GM19328 (cell line): ENCODE measurements around the gene TTLL11.
A peak's percentile ranks its signal among the peaks of the same experiment; 100 is the strongest.

Experiments used
- ATAC-seq: cut with Tn5 transposase; IDR thresholded peaks from one replicate; pipeline ENCODE4 v1.9.1; 2021; ENCODE audit warnings: mild to moderate bottlenecking, moderate library complexity; ENCODE audit not compliant: unreplicated experiment

Gene TTLL11

GRCh38 chr9:121860744-121861143 is 232.4 kb downstream of the TTLL11 start:
- ATAC-seq, result no peak

- ATAC-seq, result no peak
These were observed 232.9 kb downstream of the TTLL11 start for GRCh38 chr9:121860213-121860612.

- ATAC-seq, result no peak
These were observed 233.5 kb downstream of the TTLL11 start for GRCh38 chr9:121859646-121860045.

GRCh38 chr9:121858788-121859187 is 234.3 kb downstream of the TTLL11 start:
- ATAC-seq, result no peak

GRCh38 chr9:121857928-121858327 is 235.2 kb downstream of the TTLL11 start:
- no peak for ATAC-seq

- no peak for ATAC-seq
These were observed 237.6 kb downstream of the TTLL11 start for GRCh38 chr9:121855476-121855875.

GRCh38 chr9:121853617-121854395 is 239.3 kb downstream of the TTLL11 start:
- no peak for ATAC-seq

- no peak for ATAC-seq
These were observed 240.2 kb downstream of the TTLL11 start for GRCh38 chr9:121852651-121853616.

GRCh38 chr9:121852241-121852640 is 240.9 kb downstream of the TTLL11 start:
- ATAC-seq, result no peak

- no peak for ATAC-seq
These were observed 241.4 kb downstream of the TTLL11 start for GRCh38 chr9:121851641-121852091.

- no peak for ATAC-seq
These were observed 242.7 kb downstream of the TTLL11 start for GRCh38 chr9:121850366-121850765.

- no peak for ATAC-seq
These were observed 243.6 kb downstream of the TTLL11 start for GRCh38 chr9:121849554-121849953.

- no peak for ATAC-seq
These were observed 248.5 kb downstream of the TTLL11 start for GRCh38 chr9:121844562-121844961.

- no peak for ATAC-seq
These were observed 249.0 kb downstream of the TTLL11 start for GRCh38 chr9:121844098-121844497.

GRCh38 chr9:121842612-121842978 is 250.5 kb downstream of the TTLL11 start:
- ATAC-seq, result no peak

- ATAC-seq, result no peak
These were observed 251.1 kb downstream of the TTLL11 start for GRCh38 chr9:121841771-121842611.

GRCh38 chr9:121840838-121841760 is 252.0 kb downstream of the TTLL11 start:
- no peak for ATAC-seq

GRCh38 chr9:121839726-121840500 is 253.2 kb downstream of the TTLL11 start:
- ATAC-seq, result peak; percentile 56
